MV-4-11 (cell line): ENCODE results near the gene IRF9.

Experiments
- DNase-seq: peaks from one replicate; lab custom pipeline; 2025; lab: John Stamatoyannopoulos, UW

IRF9 gene

GRCh38 chr14:24160850-24161804, at the start of gene IRF9:
Gene IRF9, plus strand, starts transcription at chr14:24161265. Its CDS starts 880 bp downstream, at chr14:24162145.
- peak; percentile 97 for DNase-seq

- DNase-seq, result no peak
These were observed 47.7 kb upstream of the IRF9 start for GRCh38 chr14:24113379-24113800.

- peak; percentile 96 for DNase-seq
These were observed 47.1 kb upstream of the IRF9 start for GRCh38 chr14:24113801-24114531.

- peak; percentile 100 for DNase-seq
These were observed 46.3 kb upstream of the IRF9 start, which contains the start of the genes DCAF11 and NRL for GRCh38 chr14:24114532-24115421. Gene DCAF11, plus strand, starts transcription at chr14:24114777. Its CDS starts 818 bp downstream, at chr14:24115595. Gene NRL, minus strand, starts transcription at chr14:24114949. Its CDS starts 32,101 bp downstream, at chr14:24082848.

- no peak for DNase-seq
These were observed 45.5 kb upstream of the IRF9 start for GRCh38 chr14:24115422-24116127.

- DNase-seq, result no peak
These were observed 44.8 kb upstream of the IRF9 start for GRCh38 chr14:24116128-24116814.

- DNase-seq, result no peak
These were observed 43.9 kb upstream of the IRF9 start for GRCh38 chr14:24117179-24117578.

- no peak for DNase-seq
These were observed 41.4 kb upstream of the IRF9 start for GRCh38 chr14:24119691-24120090.

GRCh38 chr14:24121210-24121609, 39.9 kb upstream of the IRF9 start:
- no peak for DNase-seq

GRCh38 chr14:24122416-24122815, 38.6 kb upstream of the IRF9 start:
- DNase-seq, result no peak

- DNase-seq, result no peak
These were observed 38.2 kb upstream of the IRF9 start for GRCh38 chr14:24122898-24123297.

GRCh38 chr14:24123424-24124417, 37.3 kb upstream of the IRF9 start:
- no peak for DNase-seq

GRCh38 chr14:24126939-24127338, 34.1 kb upstream of the IRF9 start:
- DNase-seq, result no peak

- DNase-seq, result no peak
These were observed 33.4 kb upstream of the IRF9 start for GRCh38 chr14:24127673-24128072.

GRCh38 chr14:24129410-24129998, 31.6 kb upstream of the IRF9 start:
- DNase-seq, result no peak

GRCh38 chr14:24130380-24130716, 30.7 kb upstream of the IRF9 start, which contains the start of gene FITM1:
Gene FITM1, plus strand, starts transcription at chr14:24130659. Its CDS starts 905 bp downstream, at chr14:24131564.
- DNase-seq, result peak; percentile 86

- no peak for DNase-seq
These were observed 30.1 kb upstream of the IRF9 start for GRCh38 chr14:24130717-24131548.

- DNase-seq, result no peak
These were observed 29.5 kb upstream of the IRF9 start for GRCh38 chr14:24131549-24131966.
